HCT116 (cell line): ENCODE results near the gene MCC. TPM values are rescaled to one million over a fixed set of nuclear protein-coding genes. Genes with fewer than 3 reads are reported as not detected.

Experiments used
- ATAC-seq: fragments of 200-7000 bp; cut with Tn5 transposase; 2 replicates; pipeline ENCODE4 v1.9.1; 2020; ENCODE audit warnings: mild to moderate bottlenecking, moderate library complexity
- BruUV-seq: library from RNA; stranded (reverse); fragments of 400-500 nt; replicated peaks from 2 replicates; lab custom pipeline; 2021; lab: Mats Ljungman, UMichigan
- CTCF ChIA-PET: fragments of 300-600 bp; sonication (Branson Sonifier 250); formaldehyde crosslinking; loops from one replicate; lab custom pipeline; 2021; ENCODE audit warnings: antibody characterized with exemption; lab: Charles Lee
- POLR2A ChIA-PET: fragments of 300-600, 350-600 bp; sonication (Branson Sonifier 250); formaldehyde crosslinking; loops from one replicate; lab custom pipeline; 2021; ENCODE audit warnings: antibody characterized with exemption; lab: Charles Lee
- RAD21 ChIA-PET, 2 experiments: fragments of 300-600 bp; sonication (Branson Sonifier 250); formaldehyde crosslinking; loops; one replicate each; lab custom pipeline; 2023; ENCODE audit warnings: low total read pairs in 2 of 2; ENCODE audit not compliant: uncharacterized antibody in 2 of 2, unreplicated experiment in 2 of 2, low non-redundant PET in 1 of 2; lab: Charles Lee
- DNase-seq: peaks from one replicate; pipeline ENCODE4 v3.0.0-alpha.2; 2010; ENCODE audit warnings: low read depth, low spot score
- H2AFZ ChIP-seq: fragments of 200-600 bp; shearing (Covaris generic), sonication (generic); 2 replicates; pipeline ENCODE4 v1.6.1; 2017; ENCODE audit warnings: low read depth, mixed run types, mixed read lengths, antibody characterized with exemption, low read length; ENCODE audit not compliant: poor library complexity, severe bottlenecking
- H3K27ac ChIP-seq: 2 replicates; pipeline ENCODE4 v1.5.1; 2012; ENCODE audit warnings: low read depth, low read length
- H3K27me3 ChIP-seq: fragments of 200-600 bp; sonication (generic); 2 replicates; pipeline ENCODE4 v1.6.1; 2016; ENCODE audit warnings: mixed run types, low read length, mixed read lengths; ENCODE audit not compliant: insufficient read depth
- H3K36me3 ChIP-seq, 2 experiments: fragments of 200-500 bp in 1 of 2; fragments of 200-600 bp in 1 of 2; sonication (Bioruptor generic) in 1 of 2; sonication (generic) in 1 of 2; 2 replicates each; pipeline versions ENCODE4 v1.5.1 to v1.6.1; 2014 to 2016; ENCODE audit warnings: low read length in 2 of 2, inconsistent platforms in 1 of 2, mixed read lengths in 1 of 2, mixed run types in 1 of 2; ENCODE audit not compliant: insufficient read depth in 2 of 2, control insufficient read depth in 1 of 2
- H3K4me1 ChIP-seq, 2 experiments: fragments of 200-600 bp in 1 of 2; sonication (generic) in 1 of 2; 2 replicates each; pipeline versions ENCODE4 v1.5.1 to v1.6.1; 2012 to 2017; ENCODE audit warnings: low read length in 2 of 2, inconsistent platforms in 1 of 2, mild to moderate bottlenecking in 1 of 2, mixed read lengths in 1 of 2, mixed run types in 1 of 2, moderate library complexity in 1 of 2; ENCODE audit not compliant: insufficient read depth in 2 of 2, control insufficient read depth in 1 of 2
- H3K4me2 ChIP-seq: fragments of 200-600 bp; sonication (generic); 2 replicates; pipeline ENCODE4 v1.6.1; 2017; ENCODE audit warnings: mixed run types, low read length, mixed read lengths
- H3K4me3 ChIP-seq, 2 experiments: fragments of 200-600 bp in 1 of 2; sonication (generic) in 1 of 2; replicated peaks in 1 of 2; 2 replicates each; pipeline ENCODE4 v1.5.1; 2011 to 2016; ENCODE audit warnings: low read length in 2 of 2, control low read depth in 1 of 2, low read depth in 1 of 2, mild to moderate bottlenecking in 1 of 2, mixed read lengths in 1 of 2, mixed run types in 1 of 2
- H3K79me2 ChIP-seq: fragments of 200-600 bp; sonication (generic); 2 replicates; pipeline ENCODE4 v1.6.1; 2017; ENCODE audit warnings: mild to moderate bottlenecking, mixed run types, low read length, moderate library complexity, mixed read lengths; ENCODE audit not compliant: insufficient read depth
- H3K9ac ChIP-seq: fragments of 200-600 bp; sonication (generic); 2 replicates; pipeline ENCODE4 v1.6.1; 2016; ENCODE audit warnings: low read length, mixed read lengths
- H3K9me2 ChIP-seq: fragments of 200-600 bp; sonication (generic), shearing (Covaris generic); 2 replicates; pipeline ENCODE4 v1.6.1; 2017; ENCODE audit warnings: mixed run types, mild to moderate bottlenecking, moderate library complexity; ENCODE audit not compliant: insufficient read depth
- H3K9me3 ChIP-seq, 2 experiments: fragments of 200-500 bp in 1 of 2; fragments of 200-600 bp in 1 of 2; sonication (Bioruptor generic) in 1 of 2; sonication (generic) in 1 of 2; 2 replicates each; pipeline ENCODE4 v1.6.1; 2014 to 2017; ENCODE audit warnings: low read length in 2 of 2, mixed read lengths in 2 of 2, inconsistent platforms in 1 of 2, low read depth in 1 of 2, mild to moderate bottlenecking in 1 of 2, mixed run types in 1 of 2, moderate library complexity in 1 of 2; ENCODE audit not compliant: control insufficient read depth in 1 of 2, insufficient read depth in 1 of 2
- H4K20me1 ChIP-seq: fragments of 200-600 bp; sonication (generic), shearing (Covaris generic); 2 replicates; pipeline ENCODE4 v1.6.1; 2017; ENCODE audit warnings: mixed run types, mild to moderate bottlenecking, moderate library complexity; ENCODE audit not compliant: insufficient read depth
- CEBPB ChIP-seq: IDR thresholded peaks from 2 replicates; pipeline ENCODE4 v1.6.1; 2012; ENCODE audit warnings: low read depth
- CTCF ChIP-seq, 3 experiments: fragments of 200-600 bp in 1 of 3; sonication (generic) in 1 of 3; IDR thresholded peaks in 2 of 3; conservative IDR thresholded peaks in 1 of 3; 2 replicates each; pipeline ENCODE4 v1.5.1; 2012 to 2017; ENCODE audit warnings: low read depth in 2 of 3, low read length in 2 of 3, antibody characterized with exemption in 1 of 3, borderline replicate concordance in 1 of 3, control low read depth in 1 of 3, mild to moderate bottlenecking in 1 of 3, mixed read lengths in 1 of 3, mixed run types in 1 of 3, moderate library complexity in 1 of 3; ENCODE audit not compliant: insufficient read depth in 1 of 3
- EGR1 ChIP-seq: IDR thresholded peaks from 2 replicates; pipeline ENCODE4 v1.6.1; 2012; ENCODE audit warnings: low read depth
- ELF1 ChIP-seq: IDR thresholded peaks from 2 replicates; pipeline ENCODE4 v1.6.1; 2012; ENCODE audit warnings: low read depth, borderline replicate concordance
- EZH2phosphoT487 ChIP-seq: fragments of 200-600 bp; IDR thresholded peaks from 2 replicates; pipeline ENCODE4 v1.6.1; 2018; ENCODE audit warnings: antibody characterized with exemption, borderline replicate concordance
- FOSL1 ChIP-seq: IDR thresholded peaks from 2 replicates; pipeline ENCODE4 v1.6.1; 2012; ENCODE audit warnings: low read depth
- JUND ChIP-seq: IDR thresholded peaks from 2 replicates; pipeline ENCODE4 v1.6.1; 2012
- MAX ChIP-seq: IDR thresholded peaks from 2 replicates; pipeline ENCODE4 v1.6.1; 2012
- POLR2AphosphoS5 ChIP-seq: IDR thresholded peaks from 2 replicates; pipeline ENCODE4 v1.6.1; 2011; ENCODE audit warnings: mild to moderate bottlenecking, low read depth, low read length, moderate library complexity
- RAD21 ChIP-seq: IDR thresholded peaks from 2 replicates; pipeline ENCODE4 v1.6.1; 2012; ENCODE audit warnings: low read depth, mild to moderate bottlenecking
- SIN3A ChIP-seq: IDR thresholded peaks from 2 replicates; pipeline ENCODE4 v1.6.1; 2012; ENCODE audit warnings: low read depth
- TCF7L2 ChIP-seq: IDR thresholded peaks from 2 replicates; pipeline ENCODE4 v1.7.0; 2011; ENCODE audit warnings: borderline replicate concordance, inconsistent platforms; ENCODE audit not compliant: insufficient read depth, insufficient read length; ENCODE audit errors: extremely low read depth
- ZBTB33 ChIP-seq: IDR thresholded peaks from 2 replicates; pipeline ENCODE4 v1.6.1; 2011; ENCODE audit warnings: mild to moderate bottlenecking, low read length, moderate library complexity; ENCODE audit not compliant: insufficient replicate concordance; ENCODE audit errors: extremely low read depth
- ZNF274 ChIP-seq: fragments of 200-500 bp; sonication (Bioruptor generic); IDR thresholded peaks from 2 replicates; pipeline ENCODE4 v1.6.1; 2014; ENCODE audit warnings: mild to moderate bottlenecking, low read depth, low read length, inconsistent platforms
- intact Hi-C: fragments of 100-400 bp; cut with micrococcal nuclease; formaldehyde crosslinking; loops from 2 replicates; pipeline ENCODE4 v1.10.0; 2022
- total RNA-seq: library from RNA; stranded (reverse); gene quantifications from one replicate; pipeline ENCODE4 v1.2.1, GENCODE V29; 2021; ENCODE audit not compliant: unreplicated experiment
- TF ChIP-seq, protein P1 (sequence below): IDR thresholded peaks from 2 replicates; pipeline ENCODE4 v1.6.1; 2012; ENCODE audit warnings: low read depth
- TF ChIP-seq, protein P2 (sequence below): IDR thresholded peaks from 2 replicates; pipeline ENCODE4 v1.6.1; 2012

The MCC gene
- total RNA-seq, 1 experiment from 2014 or later = 20.1 TPM

DNA sequence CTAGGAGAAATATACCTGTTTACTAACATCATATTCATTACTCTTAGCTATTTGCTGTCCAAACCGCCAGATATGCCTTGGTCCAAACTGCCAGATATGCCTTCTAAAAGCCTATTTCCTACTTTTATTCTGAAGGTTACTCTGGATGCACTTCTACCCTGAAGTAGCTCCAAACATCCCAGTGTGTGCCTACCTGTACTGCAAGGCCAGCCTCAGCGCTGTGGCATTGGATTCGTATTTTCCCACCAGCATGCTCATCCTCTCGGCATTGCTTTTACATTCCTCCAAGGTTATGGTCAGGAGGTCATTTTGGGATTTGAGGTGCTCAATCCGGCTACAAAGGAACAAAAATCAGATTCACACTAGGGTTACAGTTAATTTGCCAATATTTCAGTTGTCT lies 417.4 kb downstream of the MCC start:
- no peak overlapping the region for H3K4me2 ChIP-seq

More for the DNA sequence above, 417.4 kb downstream of the MCC start:
- Histone ChIP-seq H3K27me3 (no peaks in the 10 kb centered on the region), H3K9ac (no peak overlapping the region), H3K4me1 (peaks cover under 1% of the 10 kb centered on the region in 2 experiments; a peak in 2 of 4 replicates), H3K4me3 (no peak overlapping the region), H3K9me3 (no peaks in the 10 kb centered on the region), H4K20me1 (no peaks in the 10 kb centered on the region), H3K9me2 (no peaks in the 10 kb centered on the region), H3K27ac (no peak overlapping the region), H2AFZ (no peak overlapping the region), H3K79me2 (no peaks in the 10 kb centered on the region), H3K36me3 (no peaks in the 10 kb centered on the region)
- no peak for DNase-seq
- intact Hi-C loops = no loop called here
- ATAC-seq = no peak
- BruUV-seq = no TSS peak
- ChIA-PET CTCF (no interaction called here), RAD21 (no interaction called here), POLR2A (no interaction called here)
- TF ChIP-seq JUND = no peak
- no peak for TF ChIP-seq EZH2phosphoT487
- no peak for TF ChIP-seq EGR1
- TF ChIP-seq, protein P1, sequence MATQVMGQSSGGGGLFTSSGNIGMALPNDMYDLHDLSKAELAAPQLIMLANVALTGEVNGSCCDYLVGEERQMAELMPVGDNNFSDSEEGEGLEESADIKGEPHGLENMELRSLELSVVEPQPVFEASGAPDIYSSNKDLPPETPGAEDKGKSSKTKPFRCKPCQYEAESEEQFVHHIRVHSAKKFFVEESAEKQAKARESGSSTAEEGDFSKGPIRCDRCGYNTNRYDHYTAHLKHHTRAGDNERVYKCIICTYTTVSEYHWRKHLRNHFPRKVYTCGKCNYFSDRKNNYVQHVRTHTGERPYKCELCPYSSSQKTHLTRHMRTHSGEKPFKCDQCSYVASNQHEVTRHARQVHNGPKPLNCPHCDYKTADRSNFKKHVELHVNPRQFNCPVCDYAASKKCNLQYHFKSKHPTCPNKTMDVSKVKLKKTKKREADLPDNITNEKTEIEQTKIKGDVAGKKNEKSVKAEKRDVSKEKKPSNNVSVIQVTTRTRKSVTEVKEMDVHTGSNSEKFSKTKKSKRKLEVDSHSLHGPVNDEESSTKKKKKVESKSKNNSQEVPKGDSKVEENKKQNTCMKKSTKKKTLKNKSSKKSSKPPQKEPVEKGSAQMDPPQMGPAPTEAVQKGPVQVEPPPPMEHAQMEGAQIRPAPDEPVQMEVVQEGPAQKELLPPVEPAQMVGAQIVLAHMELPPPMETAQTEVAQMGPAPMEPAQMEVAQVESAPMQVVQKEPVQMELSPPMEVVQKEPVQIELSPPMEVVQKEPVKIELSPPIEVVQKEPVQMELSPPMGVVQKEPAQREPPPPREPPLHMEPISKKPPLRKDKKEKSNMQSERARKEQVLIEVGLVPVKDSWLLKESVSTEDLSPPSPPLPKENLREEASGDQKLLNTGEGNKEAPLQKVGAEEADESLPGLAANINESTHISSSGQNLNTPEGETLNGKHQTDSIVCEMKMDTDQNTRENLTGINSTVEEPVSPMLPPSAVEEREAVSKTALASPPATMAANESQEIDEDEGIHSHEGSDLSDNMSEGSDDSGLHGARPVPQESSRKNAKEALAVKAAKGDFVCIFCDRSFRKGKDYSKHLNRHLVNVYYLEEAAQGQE = no peak
- no peak for TF ChIP-seq MAX
- TF ChIP-seq, protein P2, sequence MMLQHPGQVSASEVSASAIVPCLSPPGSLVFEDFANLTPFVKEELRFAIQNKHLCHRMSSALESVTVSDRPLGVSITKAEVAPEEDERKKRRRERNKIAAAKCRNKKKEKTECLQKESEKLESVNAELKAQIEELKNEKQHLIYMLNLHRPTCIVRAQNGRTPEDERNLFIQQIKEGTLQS = no peak
- no peak for TF ChIP-seq RAD21
- no peak for TF ChIP-seq CTCF (IDR thresholded peaks at IDR 0.05 in 2 of 3, conservative IDR thresholded peaks at IDR 0.05 in 1 of 3; ENCODE audit: borderline replicate concordance in 1 of 3, insufficient read depth in 1 of 3, low read depth in 2 of 3, low read length in 2 of 3)
- no peak for TF ChIP-seq TCF7L2
- no peak for TF ChIP-seq POLR2AphosphoS5
- TF ChIP-seq ELF1 = no peak
- TF ChIP-seq SIN3A = no peak
- no peak for TF ChIP-seq ZBTB33
- no peak for TF ChIP-seq ZNF274
- TF ChIP-seq CEBPB = no peak
- no peak for TF ChIP-seq FOSL1
